Lower leg skin (tissue), 3 donors: ENCODE measurements around the gene HSPA6.
"Not testable (repeated sequence)": the region's sequence is repeated elsewhere in the genome, so short reads cannot be mapped to it uniquely, and the experiment has no call there.

ENCODE experiments used
- CTCF ChIP-seq, 3 donors: fragments of 450-650 bp; IDR thresholded peaks; one replicate each; pipeline ENCODE4 v1.5.1; 2016; ENCODE audit warnings: antibody characterized with exemption in 3 of 3, mild to moderate bottlenecking in 3 of 3, moderate library complexity in 2 of 3
- POLR2A ChIP-seq, 2 donors: fragments of 450-650 bp; IDR thresholded peaks; one replicate each; pipeline ENCODE4 v1.6.1; 2016 to 2017; ENCODE audit warnings: antibody characterized with exemption in 2 of 2, mild to moderate bottlenecking in 1 of 2, moderate library complexity in 1 of 2

- TF ChIP-seq CTCF, POLR2A (IDR thresholded peaks at IDR 0.05): not testable (repeated sequence)
These were observed 46.6 kb upstream of the HSPA6 start for GRCh38 chr1:161477711-161478110.
